Fibroblast of skin of right biceps (primary cell): ENCODE data around the gene AMDHD1.
"Not testable (repeated sequence)": the region's sequence is repeated elsewhere in the genome, so short reads cannot be mapped to it uniquely, and the experiment has no call there.

Experiments
- DNase-seq: peaks from one replicate; pipeline ENCODE4 v3.0.0-alpha.2; 2013

Gene AMDHD1

DNA sequence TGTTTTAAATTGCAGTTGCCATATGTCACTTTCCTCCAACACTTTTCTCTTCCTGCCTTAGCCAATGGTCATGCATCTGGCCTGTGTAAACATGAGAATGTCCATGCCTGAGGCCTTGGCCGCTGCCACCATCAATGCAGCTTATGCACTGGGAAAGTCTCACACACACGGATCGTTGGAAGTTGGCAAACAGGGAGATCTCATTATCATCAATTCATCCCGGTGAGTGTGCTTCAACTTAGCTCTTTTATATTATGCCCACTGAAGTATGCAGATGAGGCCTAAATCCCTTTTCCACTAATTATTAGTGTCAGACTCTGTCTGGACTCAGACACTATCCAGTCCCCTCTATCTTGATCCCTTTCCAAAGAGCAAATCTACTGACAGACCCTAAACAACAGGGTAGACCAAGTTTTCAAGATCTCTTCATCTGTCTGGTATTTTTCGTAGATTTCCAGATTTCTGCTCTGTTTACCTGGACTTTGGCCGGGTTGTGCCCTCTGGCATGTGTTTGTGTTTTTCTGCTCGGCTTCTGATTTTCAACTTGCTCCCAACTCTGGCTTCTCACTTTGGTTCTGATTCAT lies 23.2 kb downstream of the AMDHD1 start:
- no peak for DNase-seq

DNA sequence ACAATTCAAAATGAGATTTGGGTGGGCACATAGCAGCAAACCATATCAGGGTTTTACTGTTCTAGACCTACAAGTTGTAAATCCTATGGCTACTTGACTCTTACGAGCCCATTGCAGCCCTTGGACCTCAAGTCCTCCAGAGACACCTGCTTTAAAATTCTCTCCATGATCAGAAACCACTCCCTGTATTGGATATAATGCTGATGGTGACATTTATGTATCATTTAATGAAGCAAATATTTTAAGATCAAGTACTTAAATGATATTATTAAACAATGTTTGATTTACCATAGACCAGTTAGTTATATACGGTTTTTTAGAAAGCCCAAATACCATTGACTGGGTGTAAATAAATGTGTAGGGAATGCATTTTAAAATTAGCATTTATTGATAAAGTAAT lies 24.2 kb downstream of the AMDHD1 start:
- DNase-seq: no peak

DNA sequence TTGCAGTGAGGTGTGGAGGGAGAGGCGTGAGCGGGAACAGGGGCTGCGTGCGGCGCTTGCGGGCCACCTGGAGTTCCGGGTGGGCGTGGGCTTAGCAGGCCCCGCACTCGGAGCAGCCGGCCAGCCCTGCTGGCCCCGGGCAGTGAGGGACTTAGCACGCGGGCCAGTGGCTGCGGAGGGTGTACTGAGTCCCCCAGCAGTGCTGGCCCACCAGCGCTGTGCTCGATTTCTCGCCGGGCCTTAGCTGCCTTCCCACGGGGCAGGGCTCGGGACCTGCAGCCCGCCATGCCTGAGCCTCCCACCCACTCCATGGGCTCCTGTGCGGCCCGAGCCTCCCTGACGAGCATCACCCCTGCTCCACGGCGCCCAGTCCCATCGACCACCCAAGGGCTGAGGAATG lies 26.0 kb downstream of the AMDHD1 start:
- DNase-seq: not testable (repeated sequence)

DNA sequence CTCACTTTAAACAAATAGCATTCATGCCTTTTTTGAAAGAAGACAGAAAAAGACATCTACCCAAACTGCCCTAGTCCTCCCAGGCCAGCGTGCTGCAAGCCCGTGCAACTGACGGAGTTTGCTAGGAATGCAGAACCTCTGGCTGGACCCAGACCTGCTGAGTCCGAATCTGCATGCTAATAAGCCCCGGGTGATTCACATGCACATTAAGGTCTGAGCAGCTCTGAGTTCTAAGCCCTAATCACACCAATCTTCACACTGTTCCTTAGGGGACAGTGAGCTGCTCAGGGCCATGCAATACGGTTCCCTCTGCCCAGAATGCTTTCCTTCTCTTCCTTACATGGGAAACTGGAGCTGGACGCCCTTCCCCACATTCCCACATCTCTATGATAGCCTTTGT lies 27.8 kb downstream of the AMDHD1 start:
- no peak for DNase-seq

DNA sequence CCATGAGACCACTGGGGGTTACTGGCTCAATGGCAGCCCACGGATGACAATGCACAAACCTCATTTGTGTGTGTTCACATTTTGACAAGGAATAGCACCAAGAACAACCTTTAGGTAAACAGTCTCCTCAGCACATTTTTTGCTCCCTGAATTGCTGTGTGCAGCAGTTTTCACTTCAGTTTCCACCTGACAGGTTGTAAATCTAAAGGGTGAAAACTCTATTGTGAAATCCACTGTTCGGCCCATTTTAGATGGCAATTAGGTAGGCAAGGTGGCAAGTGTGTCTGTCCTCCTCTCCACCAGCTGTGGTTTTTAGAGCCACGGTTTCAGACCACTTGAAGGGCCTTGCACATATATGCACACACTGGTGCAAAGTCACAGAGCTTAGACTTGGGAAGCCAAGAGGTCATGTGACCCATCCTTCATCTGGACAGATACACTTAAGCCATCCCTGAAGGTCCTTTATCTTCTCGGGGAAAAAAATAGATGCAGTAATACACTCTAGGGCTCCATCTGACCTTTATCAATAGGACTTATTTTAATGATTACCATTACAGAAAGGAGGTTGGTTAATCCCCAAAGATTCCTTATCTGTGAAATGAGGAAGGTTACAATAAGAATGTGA lies 29.8 kb downstream of the AMDHD1 start:
- no peak for DNase-seq

DNA sequence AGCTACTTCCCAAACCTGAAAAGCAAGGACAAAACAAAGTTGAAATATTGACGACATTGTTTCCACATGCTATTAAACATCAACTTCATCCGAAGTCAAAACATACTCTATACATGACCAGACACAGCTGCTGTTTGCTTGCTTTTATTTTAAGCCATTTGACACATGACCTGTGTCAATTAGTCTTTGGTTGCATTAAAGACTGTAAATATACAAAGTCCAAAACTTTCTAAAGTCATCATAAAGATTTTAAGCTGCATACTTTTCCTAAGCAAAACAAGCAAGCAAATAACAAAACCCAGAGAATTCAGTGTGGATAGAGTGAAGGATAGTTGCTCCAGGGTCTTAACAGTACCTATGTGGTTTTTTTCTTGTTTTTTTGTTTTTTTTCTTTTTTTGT lies 31.2 kb downstream of the AMDHD1 start:
- DNase-seq: no peak

DNA sequence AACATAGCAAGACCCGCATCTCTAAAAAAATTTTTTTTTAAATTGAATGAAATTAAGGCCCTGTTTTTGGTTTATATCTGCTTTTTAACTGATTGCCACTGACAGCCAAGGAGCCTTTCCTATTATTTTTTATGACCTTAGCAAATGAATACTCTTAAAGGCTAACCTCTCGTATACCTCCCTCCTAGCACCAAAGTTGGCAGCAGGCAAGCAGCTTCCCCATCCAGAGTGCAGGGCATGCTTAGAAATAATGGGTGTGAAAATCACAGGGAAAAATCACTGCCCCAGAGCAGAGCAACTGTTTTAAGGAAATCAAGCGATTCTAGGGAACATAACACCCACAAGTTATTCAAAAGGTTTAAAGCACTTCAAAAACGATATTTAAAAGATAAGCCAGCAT lies 32.4 kb downstream of the AMDHD1 start:
- no peak for DNase-seq

DNA sequence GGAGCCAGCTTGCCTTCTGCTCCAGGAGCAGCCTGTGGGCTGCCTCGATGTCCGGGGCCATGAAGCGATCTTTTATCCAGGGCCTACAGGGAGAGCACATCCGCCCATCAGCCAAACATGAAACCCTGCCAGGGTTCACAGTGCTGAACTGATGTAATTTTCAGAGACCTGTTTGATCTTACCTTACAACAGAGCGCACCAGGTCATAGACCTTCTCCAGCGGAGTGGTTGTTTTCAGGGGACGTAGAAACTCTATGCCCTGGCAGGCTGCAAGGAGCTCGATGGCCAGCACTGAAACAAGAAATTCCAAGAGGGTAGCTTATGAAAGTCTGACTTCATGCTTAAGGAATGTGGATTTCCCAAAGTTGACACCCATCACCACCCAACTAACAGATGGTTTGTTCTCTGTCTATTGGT lies 33.3 kb downstream of the AMDHD1 start:
- peak; percentile 14 for DNase-seq

DNA sequence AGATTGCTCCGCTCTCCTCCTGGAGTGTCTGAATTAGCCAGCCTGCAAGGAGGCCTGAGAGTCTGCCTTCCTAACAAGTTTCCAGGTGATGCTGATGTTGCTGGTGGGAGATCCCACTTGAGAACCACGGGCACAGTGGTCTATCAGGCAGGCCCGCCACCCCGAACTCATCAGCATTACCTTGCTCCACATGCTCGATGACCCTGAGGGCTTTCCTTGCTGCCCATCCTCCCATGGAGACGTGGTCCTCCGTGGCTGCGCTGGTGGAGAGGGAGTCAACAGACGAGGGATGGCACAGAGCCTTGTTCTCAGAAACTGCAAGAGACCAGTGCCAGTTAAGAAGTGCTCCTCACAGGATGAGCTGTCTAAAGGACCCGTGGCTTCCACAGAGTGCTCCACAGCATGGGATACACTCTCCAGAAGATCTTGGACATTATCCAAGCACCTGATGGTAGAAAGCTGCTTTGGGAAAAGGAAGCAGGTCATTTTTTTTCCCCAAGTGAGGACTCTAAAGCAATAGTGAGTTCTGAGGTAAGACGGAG lies 34.7 kb downstream of the AMDHD1 start:
- DNase-seq: no peak

DNA sequence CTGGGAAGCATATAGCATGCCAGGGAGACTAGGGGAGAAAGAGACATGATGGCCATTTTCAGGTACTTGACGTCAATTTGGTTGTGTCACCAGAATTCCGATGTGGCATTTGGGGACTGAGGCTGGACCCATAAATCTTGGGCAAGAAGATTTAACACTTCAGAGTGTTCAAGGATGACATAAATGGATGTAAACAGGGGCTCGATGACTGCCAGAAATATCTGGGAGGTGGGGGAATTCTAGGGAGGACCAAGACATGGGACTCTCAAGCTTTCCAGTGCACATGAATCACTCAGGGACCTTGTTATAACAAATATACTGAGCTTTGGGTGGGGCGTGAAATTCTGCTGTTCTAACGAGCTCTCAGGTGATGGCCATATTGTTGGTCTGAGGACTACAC lies 35.2 kb downstream of the AMDHD1 start:
- DNase-seq: no peak

DNA sequence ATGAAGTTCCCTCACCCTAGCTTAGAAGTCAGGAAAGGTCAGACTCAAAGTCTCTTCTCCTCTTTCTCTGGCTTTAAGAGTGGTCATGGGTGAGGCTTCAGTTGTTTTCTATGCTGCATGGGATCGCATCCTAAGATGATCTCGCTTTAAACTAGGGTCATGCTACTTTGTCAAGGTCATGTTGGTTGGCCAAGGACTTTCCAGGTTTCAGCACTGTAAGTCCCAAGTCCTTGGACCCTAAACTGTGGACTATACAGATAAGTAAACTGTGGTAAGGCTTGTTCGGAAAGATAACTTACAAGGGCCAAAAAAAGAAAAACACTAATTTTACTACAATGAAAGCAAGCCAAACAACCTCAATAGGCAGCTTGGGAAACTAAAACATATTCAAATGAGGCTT lies 35.6 kb downstream of the AMDHD1 start:
- no peak for DNase-seq

DNA sequence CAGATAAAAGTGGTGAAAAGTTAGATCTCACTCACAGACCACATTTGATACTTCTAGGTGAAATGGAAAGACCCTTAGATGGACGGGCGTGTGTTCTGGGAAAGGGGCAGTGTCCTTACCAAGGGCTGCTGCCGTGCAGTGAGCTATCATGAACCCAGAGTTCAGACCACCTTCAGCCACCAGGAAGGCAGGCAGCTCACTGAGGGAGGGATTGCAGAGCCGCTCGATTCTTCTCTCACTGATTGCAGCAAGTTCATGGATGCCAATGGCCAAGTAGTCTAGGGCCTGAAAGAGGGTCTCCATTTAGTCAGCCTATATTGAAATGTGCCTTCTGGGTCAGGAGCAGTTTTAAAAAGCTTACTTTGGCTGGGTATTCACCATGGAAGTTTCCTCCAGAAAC lies 37.3 kb downstream of the AMDHD1 start:
- no peak for DNase-seq

DNA sequence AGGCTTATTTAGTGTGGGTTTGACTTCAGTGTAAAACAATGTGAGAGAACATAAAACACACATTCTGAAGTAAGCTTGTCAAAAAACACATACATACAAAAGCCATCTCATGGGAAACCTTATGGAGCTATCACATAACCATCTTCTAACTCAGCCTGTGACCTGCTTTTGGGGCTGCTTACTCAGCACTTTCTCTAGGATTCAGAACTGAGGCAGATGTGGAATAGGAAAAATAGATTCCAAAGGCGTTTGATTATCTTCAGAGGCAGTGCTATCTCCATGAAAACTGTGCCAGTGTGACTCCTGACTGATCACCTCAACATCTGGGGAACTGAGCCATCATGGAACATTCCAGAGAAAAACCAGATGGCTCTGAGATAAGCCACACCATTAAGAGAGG lies 39.5 kb downstream of the AMDHD1 start:
- DNase-seq: no peak

DNA sequence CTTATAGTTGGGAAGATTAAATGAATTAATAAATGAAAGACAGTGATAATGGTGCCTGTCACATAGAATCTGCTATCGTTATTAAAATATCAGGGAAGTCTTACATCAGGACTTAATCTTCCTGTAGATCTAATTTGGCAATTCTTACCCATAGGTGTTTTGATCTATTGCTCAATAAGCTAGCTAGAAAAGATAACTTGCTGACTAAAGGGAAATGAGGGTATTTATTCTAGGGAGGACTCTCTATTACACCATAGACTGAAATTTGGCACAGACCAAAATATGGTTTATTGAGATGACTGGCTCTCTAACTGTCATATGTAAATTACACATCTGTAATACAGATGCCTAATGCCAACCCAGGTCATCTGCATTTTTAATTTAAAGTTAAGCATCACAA lies 41.6 kb downstream of the AMDHD1 start:
- no peak for DNase-seq

DNA sequence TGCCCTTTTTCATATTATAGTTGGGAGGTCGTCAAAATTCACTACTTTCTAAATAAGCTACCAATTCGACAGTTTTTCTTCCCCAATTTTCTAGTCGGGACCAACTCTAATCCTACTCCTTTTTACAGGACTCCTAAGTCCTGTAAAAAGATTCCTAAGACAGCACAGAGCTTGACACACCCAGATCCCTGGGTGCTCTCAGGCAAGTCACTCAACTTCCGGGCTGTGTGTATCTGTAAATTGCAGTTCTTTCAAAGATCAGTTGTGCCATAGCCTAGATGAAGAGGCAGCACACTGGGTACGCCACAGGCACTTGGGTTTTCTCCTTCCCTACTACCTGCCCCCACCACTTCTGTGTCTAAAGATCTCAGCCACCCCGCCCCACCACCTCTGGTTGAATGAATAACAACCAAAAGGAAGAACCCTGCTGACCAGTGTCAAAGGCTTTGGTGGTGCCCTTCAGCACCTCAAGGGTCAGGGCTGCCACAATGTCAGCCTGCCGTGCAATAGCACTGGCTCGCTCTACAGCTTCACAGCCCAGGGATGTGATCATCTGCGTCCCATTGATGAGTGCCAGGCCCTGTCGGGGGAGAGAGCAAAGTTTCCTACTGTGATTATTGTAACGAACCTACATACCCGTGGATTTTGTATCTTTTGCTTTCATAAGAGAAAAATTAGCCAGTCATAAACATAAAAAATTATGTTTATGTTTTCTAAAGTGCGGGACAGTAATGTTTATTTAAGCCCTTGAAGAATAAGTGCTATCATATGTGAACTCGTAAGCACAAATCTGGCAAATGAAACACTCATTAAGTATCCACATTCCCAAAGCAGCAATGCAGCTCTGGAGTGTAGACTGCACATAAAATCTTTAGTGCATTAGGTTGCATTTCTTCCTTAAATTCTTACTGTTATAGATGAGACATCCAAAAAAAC lies 43.8 kb downstream of the AMDHD1 start:
- DNase-seq: no peak

DNA sequence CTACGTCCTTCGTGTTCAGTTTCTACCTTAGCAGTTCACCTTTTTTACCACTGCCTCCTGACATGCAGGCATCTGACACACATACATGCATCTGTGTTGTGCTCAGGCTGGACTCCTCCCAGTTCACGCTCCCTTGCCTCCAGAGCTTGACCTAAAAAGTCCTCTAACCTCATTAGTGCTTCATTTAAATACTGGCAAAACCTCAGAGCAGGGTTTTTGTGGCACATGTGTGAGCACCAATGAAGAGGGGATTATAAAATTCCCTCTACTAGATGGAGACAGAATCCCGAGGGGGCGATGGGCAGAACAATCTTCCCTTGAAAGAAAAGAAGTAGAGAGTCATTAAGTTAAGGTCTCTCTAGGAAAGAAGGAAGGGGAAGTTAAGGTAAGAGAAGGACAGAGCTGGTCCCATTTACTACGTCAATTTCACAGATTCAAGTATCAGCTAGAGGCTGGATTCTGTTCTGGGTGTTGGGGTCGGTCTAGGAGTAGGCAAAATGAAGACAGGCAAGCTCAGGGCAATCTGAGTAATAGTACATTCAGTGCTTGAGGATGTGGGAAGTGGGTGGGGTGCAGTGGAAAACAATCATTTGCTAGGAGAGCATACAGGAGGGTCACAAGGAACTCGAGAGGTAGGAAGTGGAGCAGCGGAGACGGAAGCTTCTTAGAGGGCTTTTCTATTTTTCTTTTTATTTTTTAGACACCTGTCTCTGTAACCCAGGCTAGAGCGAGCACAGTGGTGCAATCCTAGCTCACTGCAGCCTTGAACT lies 45.6 kb downstream of the AMDHD1 start:
- no peak for DNase-seq

DNA sequence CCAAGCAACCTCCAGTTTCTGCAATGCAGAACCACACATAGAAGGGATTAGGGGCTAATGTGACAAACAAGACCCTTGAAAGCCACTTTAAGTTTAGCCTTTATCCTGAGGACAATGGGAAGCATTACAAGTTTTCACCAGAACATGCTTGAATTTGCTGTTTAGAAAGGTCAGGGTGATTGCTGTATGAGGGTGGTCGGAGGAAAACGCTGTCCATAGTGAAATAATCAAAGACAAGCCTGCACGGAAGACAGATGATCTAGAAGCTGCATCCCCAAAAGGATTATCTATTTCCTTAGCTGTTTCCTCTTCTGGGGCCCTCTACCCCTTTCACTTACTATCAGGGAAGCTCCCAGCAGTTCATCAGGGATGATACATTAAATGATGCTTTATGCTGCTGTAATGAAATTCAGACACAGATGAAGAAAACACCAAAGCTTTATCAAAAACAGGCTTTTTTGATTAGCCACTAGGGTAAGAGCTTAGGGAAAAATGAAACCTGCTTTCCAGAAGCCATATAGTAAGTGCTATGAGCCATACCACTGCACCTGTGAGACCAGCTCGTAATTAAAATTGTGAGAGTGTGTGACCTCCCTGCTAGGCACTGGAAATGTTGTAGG lies 46.5 kb downstream of the AMDHD1 start:
- no peak for DNase-seq

DNA sequence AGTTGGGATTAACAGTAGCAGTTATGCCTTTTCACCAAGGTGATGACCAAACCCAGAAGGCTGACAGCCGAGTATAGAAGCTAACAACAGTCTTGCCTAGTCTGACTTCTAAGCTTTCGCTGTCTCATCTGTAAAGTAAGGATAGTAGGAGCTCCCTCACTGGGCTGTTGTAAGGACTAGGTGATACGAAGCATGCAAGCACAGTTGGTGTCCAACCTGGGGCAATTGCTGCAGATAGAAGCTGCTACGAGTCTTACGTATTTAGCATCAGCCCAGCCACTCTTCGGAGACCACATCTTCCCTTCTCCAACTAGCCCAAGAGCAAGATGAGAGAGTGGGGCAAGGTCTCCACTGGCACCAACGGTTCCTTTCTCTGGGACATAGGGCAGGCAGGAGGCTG lies 47.0 kb downstream of the AMDHD1 start:
- DNase-seq: no peak

DNA sequence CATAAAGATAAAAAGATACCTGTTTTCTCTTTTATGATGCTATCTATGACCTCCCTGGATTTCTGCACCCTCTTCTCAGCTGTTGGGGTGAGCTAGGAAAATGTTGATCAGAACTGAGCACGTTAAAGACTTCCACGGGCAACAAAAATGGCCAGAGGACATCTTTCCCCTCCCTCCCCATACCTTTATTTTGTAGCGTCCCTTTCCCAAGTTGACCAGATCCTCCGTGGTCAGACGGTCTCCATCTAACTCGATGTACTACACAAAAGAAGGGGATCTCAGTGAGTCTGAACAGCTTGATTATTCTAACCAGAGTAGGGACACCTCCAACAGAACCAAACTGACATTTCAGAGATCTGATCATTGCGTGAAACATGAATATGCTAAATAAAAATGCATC lies 50.8 kb downstream of the AMDHD1 start:
- DNase-seq: no peak

DNA sequence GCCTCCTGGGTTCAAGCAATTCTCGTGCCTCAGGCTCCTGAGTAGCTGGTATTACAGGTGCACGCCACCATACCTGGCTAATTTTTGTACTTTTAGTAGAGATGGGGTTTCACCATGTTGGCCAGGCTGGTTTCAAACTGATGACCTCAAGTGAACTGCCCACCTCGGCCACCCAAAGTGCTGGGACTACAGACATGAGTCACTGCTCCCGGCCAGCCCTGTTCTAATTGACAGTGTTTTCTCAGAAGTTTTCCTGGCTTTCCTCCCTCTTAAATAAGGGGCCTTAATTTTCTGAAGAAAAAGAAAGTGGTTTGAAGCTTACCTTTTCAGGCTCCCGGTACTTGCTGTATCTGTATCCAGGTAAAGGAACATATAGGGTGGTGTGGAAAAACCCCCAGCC lies 51.3 kb downstream of the AMDHD1 start:
- DNase-seq: no peak

DNA sequence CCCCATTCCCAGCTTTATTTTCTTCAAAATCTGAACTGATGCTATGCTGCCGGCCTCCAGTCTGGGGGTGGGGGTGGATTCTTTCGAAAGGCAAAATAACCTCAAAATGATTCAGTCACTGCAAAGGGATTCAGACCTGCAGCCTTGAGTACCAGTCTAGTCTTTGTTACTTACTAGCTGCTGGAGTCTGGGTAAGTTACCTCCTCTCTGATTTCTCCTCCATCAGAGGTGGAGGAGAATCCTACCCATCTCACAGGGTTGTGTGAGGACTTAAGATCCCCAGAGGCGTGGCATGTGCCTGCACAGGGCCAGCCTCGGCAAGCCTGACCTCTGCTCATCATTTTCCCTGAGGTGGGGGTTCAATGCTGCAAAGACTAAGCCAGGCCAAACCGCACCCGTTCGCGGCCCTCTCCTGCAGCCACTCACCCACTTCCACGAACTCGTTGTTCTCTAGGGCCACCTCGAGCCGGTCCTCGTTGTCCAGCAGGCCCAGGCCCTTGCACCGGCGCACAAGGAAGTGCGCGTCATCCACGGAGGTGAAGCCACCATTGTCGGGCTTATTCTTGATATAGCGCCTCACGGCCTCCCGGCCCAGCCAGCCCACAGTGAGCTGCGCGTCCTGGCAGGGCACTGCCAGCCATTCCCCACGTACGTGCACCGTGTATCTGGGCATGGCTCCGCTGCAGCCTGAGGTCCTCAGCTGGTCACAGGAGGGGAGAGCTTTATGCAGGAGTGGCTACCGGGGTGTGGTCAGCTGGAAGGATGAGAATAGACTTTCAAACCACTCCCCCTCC lies 52.3 kb downstream of the AMDHD1 start:
- no peak for DNase-seq
